ENCODE results near the gene FNIP1.
"Not testable (repeated sequence)": the region's sequence is repeated elsewhere in the genome, so short reads cannot be mapped to it uniquely, and the experiment has no call there.

The FNIP1 gene

DNA sequence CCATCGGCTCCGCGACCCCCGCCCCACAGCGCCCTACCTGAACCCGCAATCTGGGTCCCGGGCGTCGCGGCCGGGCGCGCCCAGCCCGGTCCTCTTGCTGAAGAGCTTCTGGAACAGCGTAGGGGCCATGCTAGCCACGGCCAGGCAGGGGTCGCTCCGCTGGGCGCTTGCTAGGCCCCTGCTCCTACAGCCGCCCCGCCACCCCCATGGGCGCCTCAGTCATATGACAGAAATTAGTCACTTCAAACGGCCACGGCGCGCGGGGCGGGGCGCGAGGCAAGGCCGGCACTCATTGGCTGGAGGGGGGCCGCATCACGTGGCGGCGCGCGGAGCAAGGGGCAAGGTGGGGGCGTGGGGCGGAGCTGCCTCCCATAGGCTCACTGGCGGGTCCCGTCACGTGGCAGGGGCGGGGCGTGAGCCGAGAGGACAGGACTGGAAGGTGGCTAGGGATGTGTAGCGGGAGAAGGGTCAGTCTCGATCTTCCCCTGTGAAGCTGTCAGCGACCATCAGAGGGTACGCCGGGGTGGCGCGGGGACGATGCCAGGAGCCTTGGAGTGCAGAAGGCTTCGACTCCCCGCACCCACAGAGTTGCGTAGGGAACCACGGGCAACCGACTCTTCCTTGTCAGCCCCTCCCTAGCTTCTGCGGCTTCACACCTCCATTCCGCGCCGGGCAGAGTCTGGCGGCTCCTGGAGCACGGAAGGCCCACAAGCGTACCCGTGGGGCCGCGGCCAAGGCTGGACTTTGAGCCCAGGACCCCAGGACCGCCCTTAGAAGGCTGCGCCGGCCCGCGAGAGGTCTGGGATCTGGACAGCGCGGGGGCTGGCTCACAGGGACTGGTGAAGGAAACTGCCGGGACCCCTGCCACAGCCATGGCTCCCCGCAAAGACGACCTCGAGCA lies at the start of gene FNIP1:
Gene FNIP1, minus strand, starts transcription at position 225 of the 901 bp plus-strand sequence. Its CDS starts 96 bp downstream, at position 129.
- no peak for FAIRE-seq

DNA sequence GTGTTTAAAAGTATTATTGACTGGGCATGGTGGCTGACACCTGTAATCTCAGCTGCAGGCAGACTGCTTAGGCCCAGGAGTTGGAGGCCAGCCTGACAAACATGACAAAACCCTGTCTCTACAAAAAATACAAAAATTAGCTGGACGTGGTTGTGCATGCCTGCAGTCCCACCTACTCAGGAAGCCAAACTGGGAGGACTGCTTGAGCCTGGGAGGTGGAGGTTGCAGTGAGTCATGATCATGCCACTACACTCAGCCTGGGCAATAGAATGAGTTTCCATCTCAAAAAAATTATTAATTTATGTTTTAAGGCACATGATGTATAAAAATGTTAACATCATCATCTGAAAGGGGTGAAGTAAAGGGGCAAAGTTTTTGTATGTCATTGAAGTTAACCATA lies 49.7 kb upstream of the FNIP1 start:
- no peak for FAIRE-seq

DNA sequence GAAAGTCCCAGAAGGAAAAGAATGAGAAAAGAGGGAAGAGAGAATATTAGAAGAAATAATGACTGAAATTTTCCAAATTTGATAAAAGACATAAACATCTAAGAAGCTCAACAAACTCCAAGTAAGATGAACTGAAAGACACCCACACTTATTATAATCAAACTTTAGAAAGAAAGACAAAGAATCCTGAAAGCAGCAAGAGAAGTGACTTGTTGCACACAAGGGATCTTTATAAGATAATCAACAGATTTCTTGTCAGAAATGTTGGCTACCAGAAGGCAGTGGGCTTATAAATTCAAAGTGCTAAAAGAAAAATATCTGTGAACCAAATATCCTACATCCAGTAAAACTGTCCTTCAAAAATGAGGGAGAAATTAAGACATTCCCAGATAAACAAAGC lies 49.0 kb upstream of the FNIP1 start:
- FAIRE-seq: no peak

DNA sequence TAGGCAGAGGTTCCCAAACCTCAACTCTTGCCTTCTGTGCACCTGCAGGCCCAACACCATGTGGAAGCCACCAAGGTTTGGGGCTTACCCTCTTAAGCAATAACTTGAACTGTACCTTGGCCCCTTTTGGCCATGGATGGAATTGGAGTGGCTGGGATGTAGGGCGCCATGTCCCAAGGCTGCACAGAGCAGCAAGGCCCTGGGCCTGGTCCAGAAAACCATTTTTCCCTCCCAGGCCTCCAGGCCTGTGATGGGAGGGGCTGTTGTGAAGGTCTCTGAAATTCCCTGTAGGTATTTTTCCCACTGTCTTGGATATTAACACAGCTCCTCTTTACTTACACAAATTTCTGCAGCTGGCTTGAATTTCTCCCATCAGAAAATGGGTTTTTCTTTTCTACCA lies 46.2 kb upstream of the FNIP1 start:
- FAIRE-seq: not testable (repeated sequence)

DNA sequence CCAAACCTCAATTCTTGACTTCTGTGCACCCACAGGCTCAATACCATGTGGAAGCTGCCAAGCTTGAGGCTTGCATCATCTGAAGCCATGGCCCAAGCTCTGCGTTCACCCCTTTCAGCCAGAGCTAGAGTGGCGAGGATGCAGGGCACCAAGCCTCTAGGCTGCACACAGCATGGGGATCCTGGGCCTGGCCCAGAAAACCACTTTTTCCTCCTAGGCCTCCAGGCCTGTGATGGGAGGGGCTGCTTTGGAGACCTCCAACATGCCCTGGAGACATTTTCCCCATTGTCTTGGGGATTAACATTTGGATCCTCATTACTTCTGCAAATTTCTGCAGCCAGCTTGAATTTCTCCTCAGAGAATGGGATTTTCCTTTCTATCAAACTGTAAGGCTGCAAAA lies 35.9 kb upstream of the FNIP1 start:
- not testable (repeated sequence) for FAIRE-seq

DNA sequence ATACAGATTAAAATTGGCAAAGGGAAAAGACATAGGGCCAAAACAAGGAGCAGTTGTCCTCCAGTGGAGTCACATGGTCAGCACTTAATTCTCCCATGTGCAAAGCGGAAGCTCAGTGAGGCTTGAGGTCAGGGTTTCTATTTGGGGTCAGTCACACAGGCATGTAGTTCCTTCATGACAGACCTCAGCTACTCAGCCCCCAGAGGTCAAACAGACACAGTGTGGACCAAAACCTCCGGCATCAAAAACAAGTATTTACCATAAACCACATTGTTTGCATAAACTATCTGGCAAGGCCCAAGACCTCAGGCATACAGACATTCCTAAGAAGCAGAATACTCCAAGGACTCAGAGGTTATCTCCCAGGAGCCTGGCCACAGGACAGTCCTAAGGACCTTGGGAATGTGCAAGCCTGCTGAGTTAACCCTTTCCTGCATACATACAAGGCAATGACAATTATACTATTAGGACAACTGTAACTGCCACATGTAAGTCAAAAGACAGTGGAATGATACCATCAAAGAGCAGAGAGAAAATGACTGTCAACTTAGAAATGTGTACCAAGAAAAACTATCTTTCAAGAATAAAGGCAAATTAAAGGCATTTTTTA lies 28.7 kb upstream of the FNIP1 start:
- no peak for FAIRE-seq

DNA sequence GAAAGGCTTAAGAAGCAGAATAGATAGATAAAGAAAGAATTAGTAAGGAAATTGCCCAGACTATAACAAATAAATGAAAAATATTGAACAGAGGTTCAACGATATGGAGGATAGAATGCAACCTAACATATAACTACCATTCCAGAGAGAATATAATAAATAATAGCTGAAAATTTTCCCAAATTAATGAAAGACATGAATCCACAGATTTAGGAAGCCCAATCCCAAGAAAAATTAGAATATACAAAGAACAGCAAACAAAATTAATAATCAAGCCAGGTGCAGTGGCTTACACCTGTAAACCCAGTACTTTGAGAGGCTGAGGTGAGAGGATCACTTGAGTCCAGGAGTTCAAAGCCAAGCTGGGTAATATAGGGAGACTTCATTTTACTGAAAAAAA lies 27.8 kb upstream of the FNIP1 start:
- FAIRE-seq: no peak

DNA sequence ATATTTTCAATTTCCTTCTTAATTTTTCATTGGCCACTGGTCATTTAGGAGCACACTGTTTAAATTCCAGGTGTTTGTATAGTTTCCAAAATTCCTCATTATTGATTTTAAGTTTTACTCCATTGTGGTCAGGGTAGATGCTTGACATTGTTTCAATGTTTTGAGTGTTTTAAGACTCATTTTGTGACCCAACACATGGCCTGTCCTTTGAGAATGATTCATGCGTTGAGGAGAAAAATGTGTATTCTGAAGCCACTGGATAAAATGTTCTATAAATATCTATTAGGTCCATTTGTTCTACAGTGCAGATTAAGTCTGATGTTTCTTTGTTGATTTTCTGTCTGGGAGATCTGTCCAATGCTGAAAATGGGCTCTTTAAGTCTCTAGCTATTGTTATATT lies 24.4 kb upstream of the FNIP1 start:
- FAIRE-seq: no peak

DNA sequence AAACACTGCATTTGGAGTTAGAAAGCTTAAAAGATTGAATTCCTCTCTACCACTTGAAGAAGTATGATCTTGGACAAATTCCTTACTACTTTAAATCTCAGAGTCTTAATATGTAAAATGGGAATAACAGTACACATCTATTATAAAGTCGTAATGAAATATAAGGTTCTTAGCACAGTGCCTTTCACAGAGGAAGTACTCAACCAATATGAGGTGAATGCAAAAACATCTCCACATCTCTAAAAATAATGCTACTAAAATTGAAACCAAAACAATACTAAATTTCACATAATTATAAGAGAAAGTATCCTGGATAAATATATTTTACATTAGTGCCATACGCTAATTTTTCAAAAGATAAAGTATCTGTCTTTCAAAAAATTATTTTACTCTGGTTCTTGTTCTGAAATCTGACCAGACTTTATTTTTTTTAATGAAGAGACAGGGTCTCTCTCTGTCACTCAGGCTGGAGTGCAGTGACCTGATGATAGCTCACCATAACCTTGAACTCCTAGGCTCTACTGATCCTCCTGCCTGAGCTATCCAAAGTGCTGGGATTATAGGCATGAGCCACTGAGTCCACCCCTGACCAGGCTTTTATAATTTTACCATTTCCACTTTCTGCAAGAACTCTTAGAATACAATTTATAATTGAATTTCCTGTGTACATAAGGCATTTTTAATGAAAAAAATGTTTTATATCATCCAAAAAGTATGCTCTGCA lies 21.3 kb upstream of the FNIP1 start:
- no peak for FAIRE-seq

DNA sequence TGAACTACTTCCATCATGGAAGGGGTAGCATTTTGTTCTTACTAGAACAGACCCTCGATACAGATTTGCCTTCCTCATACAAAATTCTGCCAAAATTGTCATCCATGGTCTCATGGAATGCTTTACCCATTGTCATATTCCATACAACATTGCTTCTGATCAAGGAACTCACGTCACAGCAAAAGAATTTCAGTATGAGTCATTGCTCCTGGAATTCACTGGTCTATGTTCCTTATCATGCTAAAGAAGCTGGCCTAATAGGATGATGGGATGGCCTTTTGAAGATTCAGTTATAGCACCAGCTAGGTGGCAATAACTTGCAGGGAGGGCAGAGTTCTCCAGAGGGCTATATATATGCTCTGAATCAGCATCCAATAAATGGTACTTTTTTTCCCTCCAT lies 18.2 kb upstream of the FNIP1 start:
- no peak for FAIRE-seq

DNA sequence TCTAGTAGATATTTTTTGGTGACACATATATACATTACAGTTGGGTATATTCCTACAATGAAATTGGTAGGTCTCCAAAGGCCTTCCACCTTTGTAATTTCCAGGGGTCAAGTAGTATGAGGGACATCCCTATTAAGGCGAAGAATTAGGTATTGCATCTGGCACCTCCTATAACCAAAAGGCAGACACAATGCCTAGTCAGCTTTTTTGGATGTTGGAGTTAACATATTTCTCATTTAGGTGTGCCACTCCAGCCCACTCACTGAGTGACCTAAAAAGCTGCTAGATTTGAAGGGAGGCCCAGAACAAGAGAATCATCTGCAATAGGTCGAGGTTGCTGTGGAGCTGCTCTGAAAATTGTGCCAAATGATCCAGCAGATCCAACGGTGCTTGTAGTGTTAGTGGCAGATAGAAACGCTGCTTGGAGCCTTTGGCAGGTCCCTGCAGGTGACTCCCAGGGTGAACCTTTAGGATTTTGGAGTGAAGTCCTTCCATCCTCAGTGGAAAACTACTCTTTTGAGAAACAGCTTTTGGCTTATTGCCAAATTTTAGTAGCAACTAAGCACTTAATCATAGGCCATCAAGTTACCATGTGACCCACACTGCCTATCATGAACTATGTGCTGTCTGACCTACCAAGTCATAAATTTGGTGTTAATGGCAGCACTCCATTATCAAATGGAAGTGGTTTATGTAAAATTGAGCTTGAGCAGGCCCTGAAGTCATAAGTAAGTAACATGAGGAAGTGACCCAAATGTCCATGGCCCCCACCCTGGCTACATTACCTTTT lies 15.7 kb upstream of the FNIP1 start:
- FAIRE-seq: no peak

DNA sequence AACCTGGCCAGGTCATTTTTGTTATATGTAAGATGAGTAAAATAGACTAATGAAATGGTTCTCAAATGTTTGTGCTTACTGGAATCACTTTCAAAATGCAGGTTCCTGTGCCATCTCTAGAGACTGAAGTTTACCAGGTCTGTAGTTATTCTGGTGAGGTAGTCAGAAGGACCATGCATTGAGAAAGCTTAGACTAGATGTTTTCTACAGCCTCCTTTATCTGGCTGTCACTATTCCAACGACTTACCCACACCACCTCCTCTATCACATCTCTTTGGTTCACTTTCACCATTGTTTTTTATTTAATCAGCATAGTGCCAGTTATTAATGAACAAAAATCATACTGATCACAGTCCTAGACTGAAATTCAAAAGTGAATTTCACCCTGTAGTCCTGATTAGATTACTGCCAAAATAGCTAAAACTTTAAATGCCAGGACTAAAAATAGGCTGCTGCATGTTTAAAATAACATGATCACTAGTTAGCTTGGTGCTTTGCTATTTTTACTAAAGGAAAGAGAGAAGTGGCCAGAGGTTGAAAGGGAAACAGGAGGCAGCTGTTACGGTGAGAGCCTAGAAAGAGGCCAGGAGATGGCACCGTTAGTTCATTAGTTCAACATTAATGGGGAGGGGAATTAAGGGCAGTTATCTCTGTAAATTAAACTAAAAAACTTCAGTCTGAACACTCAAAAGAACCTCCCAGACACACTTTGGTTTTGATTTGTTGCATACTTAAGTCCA lies 13.9 kb upstream of the FNIP1 start:
- no peak for FAIRE-seq

DNA sequence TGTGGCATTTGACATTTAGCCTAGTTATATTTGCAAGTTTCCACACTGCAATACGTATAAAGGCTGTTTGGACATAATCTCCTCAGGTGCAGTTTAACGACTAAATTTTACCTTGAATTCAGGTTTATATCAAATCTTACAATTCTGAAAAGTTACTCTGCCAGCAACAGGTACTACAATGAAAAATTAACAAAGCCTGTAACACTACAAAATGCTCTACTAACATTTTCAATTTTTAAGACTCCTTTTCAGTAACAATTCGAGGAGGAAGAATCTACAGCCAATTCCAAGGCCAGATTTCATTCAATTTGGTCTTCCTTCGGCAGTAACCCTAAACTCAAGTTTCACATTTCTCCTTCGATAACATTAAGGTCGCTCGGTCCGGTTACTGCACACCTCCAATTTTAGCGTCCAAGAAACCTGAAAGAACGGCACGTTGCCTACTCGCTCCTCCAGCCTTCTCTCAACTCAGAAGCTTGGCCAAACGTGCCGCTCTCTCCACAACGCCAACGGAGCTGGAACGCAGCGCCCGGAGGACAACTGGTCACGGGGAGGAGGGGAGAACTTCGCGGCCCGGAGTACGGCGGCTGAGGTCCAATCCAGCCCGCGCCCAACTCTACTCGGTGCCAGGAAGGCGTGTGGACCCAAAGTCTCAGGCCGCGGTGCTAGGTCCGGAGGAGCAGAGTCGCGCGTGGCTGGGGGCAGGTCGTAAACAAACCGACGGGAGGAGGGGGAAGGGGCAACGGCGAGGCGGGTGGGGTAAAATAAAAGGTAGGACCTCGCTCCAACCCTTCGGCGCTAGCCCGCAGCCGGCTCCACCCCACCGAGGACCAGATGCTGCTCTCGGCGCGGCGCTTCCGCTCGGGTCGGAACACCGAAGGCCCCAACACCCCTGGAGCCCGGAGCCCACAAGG lies 681 bp downstream of the FNIP1 start:
- FAIRE-seq: no peak

DNA sequence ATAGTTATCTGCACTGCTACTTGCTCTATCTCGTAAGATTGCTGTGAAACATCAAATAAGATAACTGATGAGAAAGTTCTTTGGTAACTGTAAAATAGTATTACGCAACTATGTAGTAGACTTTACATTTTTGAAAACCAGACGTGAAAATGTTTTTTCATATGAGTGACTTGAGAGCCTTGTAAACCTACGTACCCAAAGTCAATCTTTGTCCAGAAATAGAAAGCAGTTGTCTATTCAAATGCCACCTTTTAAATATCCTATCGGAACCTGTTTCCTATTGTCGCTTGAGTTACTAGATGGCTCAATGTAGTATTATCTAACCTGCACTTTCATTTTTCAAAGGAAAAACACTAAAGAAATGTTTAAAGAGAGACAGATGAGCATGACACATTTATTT lies 1.6 kb downstream of the FNIP1 start:
- FAIRE-seq: no peak

DNA sequence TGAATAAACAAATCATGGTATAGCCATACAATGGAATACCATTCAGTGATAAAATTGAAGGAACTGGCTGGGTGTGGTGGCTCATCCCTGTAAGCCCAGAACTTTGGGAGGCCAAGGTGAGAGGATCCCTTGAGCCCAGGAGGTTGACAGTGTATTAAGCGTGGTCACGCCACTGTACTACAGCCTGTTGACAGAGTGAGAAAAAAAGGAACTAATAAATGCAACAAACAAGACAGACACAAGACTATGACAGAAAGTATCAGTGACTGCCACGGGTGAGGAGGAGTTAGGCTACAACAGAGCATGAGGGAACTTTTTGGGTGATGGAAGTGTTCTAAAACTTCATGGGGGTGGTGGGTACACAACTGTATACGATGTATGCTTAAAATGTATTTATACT lies 2.2 kb downstream of the FNIP1 start:
- FAIRE-seq: no peak

DNA sequence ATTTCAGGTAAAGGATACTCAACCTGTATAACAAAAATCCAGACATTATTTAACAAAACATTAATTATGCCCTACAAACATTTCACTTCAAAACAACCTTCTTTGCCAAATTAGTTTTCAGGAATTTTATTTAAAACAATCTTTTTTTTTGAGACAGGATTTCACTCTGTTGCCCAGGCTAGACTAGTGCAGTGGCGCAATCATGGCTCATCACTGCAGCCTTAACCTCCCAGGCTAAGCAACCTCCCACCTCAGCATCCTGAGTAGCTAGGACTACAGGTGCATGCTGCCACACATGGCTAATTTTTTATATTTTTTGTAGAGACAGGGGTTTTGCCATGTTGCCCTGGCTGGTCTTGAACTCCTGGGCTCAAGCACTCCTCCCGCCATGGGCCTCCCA lies 3.9 kb downstream of the FNIP1 start:
- no peak for FAIRE-seq

DNA sequence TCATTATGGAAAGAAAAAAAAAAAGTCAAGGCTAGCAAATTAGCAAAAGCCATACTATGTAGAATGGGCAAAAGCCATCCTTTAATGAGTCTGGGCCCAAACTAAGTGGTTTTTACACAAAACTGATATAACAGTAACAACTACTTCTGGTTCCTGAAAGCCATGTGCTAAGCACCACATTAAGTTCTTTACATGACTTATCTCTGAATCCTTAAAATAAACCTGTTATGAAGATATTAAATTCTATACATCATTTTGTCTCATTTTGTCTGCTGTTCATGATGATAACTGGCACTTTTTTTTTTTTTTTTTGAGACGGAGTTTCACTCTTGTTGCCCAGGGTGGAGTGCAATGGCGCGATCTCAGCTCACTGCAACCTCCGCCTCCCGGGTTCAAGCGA lies 5.0 kb downstream of the FNIP1 start:
- no peak for FAIRE-seq

DNA sequence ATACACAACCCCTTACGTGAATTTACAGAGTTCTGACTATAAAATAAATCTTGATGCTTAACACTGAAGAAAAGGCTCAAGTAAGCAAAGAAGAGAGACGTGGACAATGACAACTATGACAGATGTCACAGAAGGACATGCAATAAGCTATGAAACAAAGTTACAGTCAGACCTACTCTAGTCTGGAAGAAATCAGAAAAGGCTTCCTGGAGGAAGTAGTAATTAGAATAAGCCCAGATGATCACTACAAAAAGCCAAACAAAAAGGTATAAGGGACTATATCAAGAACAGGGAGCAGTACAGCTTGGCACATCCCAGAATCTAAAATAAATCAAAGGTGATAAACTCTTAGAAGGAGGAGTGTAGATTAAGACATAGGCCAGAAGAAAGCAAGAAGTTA lies 6.3 kb downstream of the FNIP1 start:
- FAIRE-seq: no peak

DNA sequence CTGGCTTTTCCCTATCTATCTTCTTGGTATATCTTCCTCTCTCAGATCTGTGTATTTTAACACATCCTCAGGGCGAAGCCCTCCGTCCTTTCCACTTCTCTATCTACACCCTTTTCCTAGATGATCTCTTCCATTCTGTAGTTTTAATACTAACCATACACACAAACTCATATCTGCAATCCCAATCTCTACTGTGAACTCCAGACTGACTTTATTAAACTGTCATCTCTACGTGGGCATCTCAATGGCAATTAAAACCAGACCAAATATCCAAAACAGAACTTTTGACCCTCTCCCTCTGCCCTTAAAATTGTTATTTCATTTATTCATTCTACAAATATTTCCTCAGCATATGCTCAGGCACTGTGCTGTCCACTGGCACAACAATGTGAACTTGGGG lies 7.1 kb downstream of the FNIP1 start:
- FAIRE-seq: no peak

DNA sequence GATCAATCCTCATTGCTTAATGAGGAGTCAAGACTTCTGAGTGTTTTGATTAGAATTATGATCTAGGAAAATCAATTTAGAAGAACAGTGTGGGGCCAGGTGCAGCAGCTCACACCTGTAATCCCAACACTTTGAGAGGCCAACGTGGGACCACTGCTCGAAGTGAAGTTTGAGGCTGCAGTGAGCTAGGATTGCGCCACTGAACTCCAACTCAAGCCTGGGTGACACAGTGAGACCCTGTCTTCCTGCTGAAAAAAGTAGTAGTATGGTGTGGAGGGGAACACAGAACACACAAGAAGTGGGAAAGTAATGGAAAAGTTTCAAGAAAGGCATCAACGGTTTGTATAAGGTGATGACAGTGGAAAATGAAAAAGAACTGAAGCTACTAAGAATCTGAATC lies 9.1 kb downstream of the FNIP1 start:
- FAIRE-seq: no peak

All from endometrium (tissue), 2 donors.